Islet of Langerhans (tissue), 1 donor: ENCODE results near the gene CHTF18.
"Not testable (repeated sequence)": the region's sequence is repeated elsewhere in the genome, so short reads cannot be mapped to it uniquely, and the experiment has no call there.

Experiments
- FAIRE-seq: peaks from one replicate; lab custom pipeline; 2011; peaks lifted over from hg19 to GRCh38; lab: Jason Lieb, UNC

CHTF18 gene

DNA sequence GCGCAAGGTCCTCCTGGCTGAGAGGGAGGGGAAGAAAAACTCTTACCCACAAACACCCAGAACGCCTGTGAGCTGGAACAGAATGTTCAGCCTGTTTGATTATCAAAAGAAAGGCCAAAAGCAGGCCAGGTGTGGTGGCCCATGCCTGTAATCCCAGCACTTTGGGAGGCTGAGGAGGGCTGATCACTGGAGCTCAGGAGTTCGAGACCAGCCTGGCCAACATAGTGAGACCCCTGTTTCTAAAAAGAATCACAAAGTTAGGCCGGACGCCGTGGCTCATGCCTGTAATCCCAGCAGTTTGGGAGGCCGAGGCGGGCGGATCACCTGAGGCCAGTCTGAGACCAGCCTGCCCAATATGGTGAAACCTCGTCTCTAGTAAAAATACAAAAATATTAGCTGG lies 12.1 kb upstream of the CHTF18 start:
- FAIRE-seq, result not testable (repeated sequence)

- no peak for FAIRE-seq
These were observed 11.6 kb upstream of the CHTF18 start for GRCh38 chr16:776824-777223.

- no peak for FAIRE-seq
These were observed 10.6 kb upstream of the CHTF18 start for GRCh38 chr16:777826-778225.

GRCh38 chr16:778447-778846 lies 10.0 kb upstream of the CHTF18 start:
- no peak for FAIRE-seq

DNA sequence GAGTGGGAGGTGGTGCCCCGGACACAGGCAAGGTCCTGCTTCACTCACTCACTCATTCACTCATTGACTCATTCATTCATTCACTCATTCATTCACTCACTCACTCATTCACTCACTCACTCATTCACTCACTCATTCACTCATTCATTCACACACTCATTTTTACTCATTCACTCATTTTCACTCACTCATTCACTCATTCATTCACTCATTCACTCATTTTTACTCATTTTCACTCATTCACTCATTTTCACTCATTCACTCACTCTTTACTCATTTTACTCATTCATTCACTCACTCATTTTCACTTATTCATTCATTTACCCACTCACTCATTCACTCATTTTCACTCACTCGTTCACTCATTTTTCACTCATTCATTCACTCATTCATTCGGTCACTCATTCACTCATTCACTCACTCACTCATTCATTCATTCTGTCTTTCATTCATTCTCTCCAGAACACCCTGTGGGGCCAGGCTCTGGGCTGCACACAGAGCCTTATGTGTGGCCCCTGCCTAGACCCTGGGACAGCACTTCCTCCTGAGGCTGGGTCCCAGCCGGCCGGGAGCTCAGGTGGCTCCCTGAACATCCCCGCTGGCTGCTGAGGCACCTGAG lies 9.4 kb upstream of the CHTF18 start:
- FAIRE-seq, result no peak

DNA sequence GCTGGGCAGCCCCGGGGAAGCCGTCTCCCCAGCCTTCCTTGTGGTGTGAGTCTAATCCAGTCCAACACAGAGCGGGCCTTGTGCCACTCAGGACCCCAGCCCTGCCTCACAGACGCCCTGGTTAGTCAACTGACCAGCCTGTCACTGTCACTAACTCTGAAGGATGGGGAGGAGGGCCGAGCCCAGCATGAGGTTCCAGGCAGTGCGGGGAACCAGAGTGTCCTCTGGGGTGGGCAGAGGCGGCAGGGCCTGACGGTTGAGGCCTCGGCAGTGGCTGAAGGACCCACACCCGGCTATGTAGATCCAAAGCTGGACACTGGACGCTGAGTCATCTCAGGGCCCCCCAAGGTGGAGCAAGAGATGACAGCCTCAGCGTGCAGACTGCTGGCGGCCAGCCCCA lies 8.9 kb upstream of the CHTF18 start:
- no peak for FAIRE-seq

DNA sequence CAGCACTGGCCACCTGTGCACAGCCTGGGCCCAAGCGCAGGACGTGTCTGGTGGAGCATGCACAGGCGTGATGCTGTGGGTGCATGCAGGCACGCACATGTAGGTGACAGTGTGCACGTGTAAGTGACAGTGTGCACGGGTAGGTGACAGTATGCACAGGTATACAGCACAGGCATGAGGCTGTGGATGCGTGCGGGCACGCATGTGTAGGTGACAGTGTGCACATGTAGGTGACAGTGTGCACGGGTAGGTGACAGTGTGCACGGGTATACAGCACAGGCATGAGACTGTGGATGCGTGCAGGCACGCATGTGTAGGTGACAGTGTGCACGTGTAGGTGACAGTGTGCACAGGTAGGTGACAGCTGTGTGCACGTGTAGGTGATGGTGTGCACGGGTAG lies 8.1 kb upstream of the CHTF18 start:
- FAIRE-seq, result no peak

- FAIRE-seq, result no peak
These were observed 6.9 kb upstream of the CHTF18 start for GRCh38 chr16:781346-782010.

DNA sequence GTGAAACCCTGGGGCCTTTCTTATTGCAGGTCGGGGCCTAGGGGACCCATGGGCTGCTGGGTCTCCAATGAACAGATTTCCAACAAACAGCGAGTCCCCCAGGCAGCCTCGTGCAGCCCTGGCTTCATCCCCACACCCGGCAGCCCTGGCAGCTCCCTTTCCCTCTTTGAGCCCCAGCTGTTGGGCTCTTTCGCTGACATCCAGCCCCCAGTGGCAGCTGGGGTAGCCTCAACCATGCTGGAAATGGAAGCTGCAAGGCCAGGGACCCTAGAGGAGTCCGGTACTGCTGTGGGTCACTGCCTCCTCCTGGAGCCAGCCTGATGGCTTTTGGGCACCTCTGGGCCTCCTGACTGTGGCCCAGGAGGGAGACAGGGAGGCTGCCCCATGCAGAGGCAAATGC lies 6.2 kb upstream of the CHTF18 start:
- FAIRE-seq, result no peak

DNA sequence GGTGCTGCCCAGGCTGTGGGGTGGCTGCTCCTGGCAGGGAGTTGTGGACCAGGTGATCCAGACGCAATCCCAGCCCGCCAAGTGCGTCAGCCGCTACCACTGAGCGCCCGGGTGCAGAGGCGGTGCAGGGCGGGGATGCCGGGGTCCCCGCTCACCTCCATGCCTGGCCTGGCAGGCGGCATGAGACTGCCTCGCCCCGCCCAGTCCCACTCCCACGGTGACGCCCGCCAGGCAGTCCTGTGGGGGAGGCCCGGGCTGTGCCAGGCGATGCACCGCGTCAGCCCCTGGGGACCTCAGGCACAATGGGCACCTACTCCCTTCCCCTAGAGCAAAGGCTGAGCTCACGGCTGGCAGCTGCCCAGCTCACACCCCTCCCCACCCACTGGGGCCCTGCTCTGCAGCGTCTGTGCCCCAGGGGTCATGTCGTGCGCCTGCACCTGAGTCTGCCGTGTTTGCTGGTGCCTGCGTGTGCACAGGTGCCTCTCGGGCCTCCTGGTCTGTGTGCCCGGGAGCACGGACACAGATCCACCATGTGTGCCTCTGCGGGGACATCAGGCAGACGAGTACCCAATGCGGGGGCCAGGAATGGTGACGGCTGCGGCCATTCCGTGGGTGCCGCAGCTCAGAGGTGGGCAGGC lies 5.5 kb upstream of the CHTF18 start:
- FAIRE-seq, result no peak

DNA sequence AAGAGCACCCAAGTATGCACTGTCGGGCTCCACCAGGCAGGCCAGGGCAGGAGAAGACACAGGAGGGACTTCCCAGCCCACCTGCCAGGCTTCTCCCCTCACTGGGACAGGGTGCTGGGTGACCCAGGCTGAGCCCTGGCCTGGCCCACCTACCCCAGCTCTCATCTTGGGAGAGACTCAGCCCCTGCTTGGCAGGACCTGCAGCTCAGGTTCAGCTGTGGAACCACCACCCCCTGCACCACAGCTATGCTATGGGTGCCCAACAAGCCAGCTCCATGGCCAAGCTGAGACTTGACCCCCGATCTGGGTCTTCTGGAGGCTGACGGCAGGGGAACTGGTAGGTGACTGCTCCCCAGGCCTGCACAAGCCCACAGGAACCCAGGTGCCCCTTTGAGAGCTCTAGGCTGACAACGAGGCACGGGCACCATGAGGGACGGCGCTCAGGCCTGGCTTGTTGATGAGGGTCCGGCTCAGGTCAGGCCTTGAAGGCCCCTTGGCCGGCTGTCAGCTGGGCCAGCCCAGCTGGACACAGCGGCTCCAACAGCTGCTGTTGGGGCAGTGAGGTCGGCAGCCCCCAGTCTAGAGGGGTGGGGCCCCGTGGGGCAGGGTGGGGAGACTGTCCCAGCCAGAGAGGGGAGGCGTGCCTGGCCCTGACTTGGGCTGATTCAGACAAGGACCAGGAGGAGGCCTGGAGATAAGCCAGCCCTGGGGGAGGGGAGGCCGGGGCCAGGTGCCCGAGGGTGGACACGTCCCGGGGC lies 4.8 kb upstream of the CHTF18 start:
- no peak for FAIRE-seq

GRCh38 chr16:784431-784830 lies 4.0 kb upstream of the CHTF18 start:
- FAIRE-seq, result no peak

DNA sequence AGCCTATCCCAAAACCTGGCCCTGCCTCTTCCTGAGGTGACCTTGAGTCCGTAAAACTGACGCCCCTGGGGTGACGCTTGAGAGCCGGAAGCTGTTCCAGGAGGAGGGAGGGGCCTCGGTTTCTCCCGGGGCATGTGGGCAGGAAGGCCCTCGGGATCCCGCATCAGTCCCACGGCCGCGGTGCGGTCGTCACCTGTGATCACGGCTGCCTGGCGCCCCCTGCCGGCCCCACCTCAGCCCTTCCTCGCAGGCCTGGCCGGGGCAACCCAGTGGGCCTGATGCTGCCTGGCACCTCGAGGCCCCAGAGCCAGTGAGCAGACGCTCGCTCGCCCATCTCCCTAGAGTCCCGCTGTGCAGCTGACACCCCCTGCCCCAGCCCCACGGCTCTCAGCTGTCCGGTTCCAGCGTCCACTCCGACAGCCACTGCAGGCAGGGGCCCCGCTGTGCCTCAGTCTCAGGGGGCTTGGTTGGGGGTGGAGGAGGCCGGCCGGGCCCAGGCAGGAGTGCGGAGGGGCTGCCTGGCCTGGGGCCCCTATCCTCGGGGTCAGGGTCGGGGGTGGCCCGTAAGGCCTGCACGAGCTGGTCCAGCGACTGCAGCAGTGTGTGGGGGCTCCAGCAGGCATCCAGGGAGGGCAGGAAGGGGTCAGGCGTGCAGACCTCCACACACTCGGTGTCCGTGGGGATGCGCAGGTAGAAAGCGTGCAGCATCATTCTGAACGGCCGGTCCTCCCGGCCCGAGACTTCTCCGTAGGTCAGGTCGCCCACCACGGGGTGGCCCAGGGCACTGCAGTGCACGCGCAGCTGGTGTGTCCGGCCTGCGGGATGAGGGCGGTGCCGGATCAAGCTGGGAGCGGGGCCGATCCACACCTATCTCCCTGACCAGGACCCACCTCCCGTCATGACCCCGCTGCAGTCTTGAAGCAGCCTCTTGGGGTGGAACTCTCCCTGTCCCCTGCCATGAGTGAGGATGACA lies 2.6 kb upstream of the CHTF18 start:
- no peak for FAIRE-seq

- FAIRE-seq, result no peak
These were observed 976 bp upstream of the CHTF18 start for GRCh38 chr16:787321-787966.

GRCh38 chr16:787978-788398 lies 432 bp upstream of the CHTF18 start, which contains the start of gene RPUSD1:
Gene RPUSD1, minus strand, starts transcription at chr16:788381. Its CDS starts 644 bp downstream, at chr16:787737.
- FAIRE-seq, result no peak

GRCh38 chr16:789191-789850 lies 901 bp downstream of the CHTF18 start:
- no peak for FAIRE-seq

DNA sequence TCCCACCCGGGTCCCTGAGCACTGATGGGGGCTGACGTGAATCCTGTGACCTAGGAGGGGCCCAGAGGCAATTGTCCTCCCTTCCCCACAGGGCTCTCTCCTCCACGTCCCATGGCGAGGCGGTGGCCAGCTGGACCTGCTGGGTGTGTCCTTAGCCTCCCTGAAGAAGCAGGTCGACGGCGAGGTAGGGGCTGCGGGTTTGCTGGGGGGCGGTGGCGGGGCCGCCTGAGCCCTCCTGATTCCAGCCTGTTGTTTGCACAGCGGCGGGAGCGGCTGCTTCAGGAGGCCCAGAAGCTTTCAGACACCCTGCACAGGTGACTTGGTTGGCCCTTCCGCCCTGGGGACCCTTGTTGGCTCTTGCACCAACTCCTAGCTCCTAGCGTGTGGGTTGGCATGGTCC lies 1.7 kb downstream of the CHTF18 start:
- FAIRE-seq, result no peak

GRCh38 chr16:791131-791530 lies 2.7 kb downstream of the CHTF18 start:
- FAIRE-seq, result no peak

- no peak for FAIRE-seq
These were observed 4.0 kb downstream of the CHTF18 start for GRCh38 chr16:792221-792995.

GRCh38 chr16:793414-793813 lies 5.0 kb downstream of the CHTF18 start:
- no peak for FAIRE-seq
